Heart left ventricle (tissue), 16 donors: ENCODE data around the gene ZYG11B. TPM values are rescaled to one million over a fixed set of nuclear protein-coding genes. Genes with fewer than 3 reads are reported as not detected.
"Not testable (repeated sequence)": the region's sequence is repeated elsewhere in the genome, so short reads cannot be mapped to it uniquely, and the experiment has no call there.

Experiments used
- ATAC-seq, 4 donors: fragments of 200-7000 bp; cut with Tn5 transposase; one replicate each; pipeline ENCODE4 v1.9.1; 2020 to 2022; ENCODE audit warnings: moderate library complexity in 4 of 4, mild to moderate bottlenecking in 3 of 4, moderate number of reproducible peaks in 1 of 4
- DNase-seq, 5 donors: peaks; one replicate each; pipeline ENCODE4 v3.0.0-alpha.2; 2020
- H3K27ac ChIP-seq, 12 donors: fragments of 200-600 bp; sonication (generic) in 4 of 12; one replicate each; pipeline versions ENCODE4 v1.5.0 to v1.8.0; 2016 to 2022; ENCODE audit warnings: mild to moderate bottlenecking in 2 of 12
- H3K27me3 ChIP-seq, 9 donors: fragments of 200-600 bp; sonication (generic) in 2 of 9; one replicate each; pipeline versions ENCODE4 v1.5.1 to v1.8.0; 2016 to 2022; ENCODE audit warnings: mild to moderate bottlenecking in 3 of 9
- H3K36me3 ChIP-seq, 9 donors: fragments of 200-600 bp; sonication (generic) in 2 of 9; one replicate each; pipeline versions ENCODE4 v1.5.0 to v1.8.0; 2018 to 2022; ENCODE audit warnings: mild to moderate bottlenecking in 2 of 9
- H3K4me1 ChIP-seq, 12 donors: fragments of 200-600 bp; sonication (generic) in 4 of 12; one replicate each; pipeline versions ENCODE4 v1.5.0 to v1.8.0; 2016 to 2022; ENCODE audit warnings: mild to moderate bottlenecking in 3 of 12
- H3K4me3 ChIP-seq, 12 donors: fragments of 200-600 bp; sonication (generic) in 4 of 12; one replicate each; pipeline versions ENCODE4 v1.5.0 to v1.8.0; 2017 to 2022; ENCODE audit warnings: mild to moderate bottlenecking in 9 of 12, moderate library complexity in 4 of 12
- H3K9me3 ChIP-seq, 12 donors: fragments of 200-600 bp; sonication (generic) in 4 of 12; one replicate each; pipeline versions ENCODE4 v1.5.0 to v1.8.0; 2016 to 2022; ENCODE audit warnings: mild to moderate bottlenecking in 1 of 12
- CTCF ChIP-seq, 12 donors: fragments of 200-600 bp; sonication (generic) in 4 of 12; IDR thresholded peaks; one replicate each; pipeline versions ENCODE4 v1.5.0 to v1.8.0; 2018 to 2022; ENCODE audit warnings: antibody characterized with exemption in 12 of 12, mild to moderate bottlenecking in 5 of 12
- POLR2A ChIP-seq, 2 donors: fragments of 450-650 bp; IDR thresholded peaks; one replicate each; pipeline ENCODE4 v1.6.1; 2017; ENCODE audit warnings: antibody characterized with exemption in 2 of 2, mild to moderate bottlenecking in 2 of 2, moderate library complexity in 2 of 2
- WGBS, 4 donors: extraction: QIAGEN DNeasy Blood & Tissue Kit in 2 of 4; methylation state at CpG; one replicate each; pipeline versions ENCODE4 v1.1.5 to v1.1.7; 2013 to 2018; 5-methylcytosine and 5-hydroxymethylcytosine counted together
- intact Hi-C, 10 donors: fragments of 100-400 bp; cut with DNase I; formaldehyde crosslinking; loops; one replicate each; pipeline versions ENCODE4 v1.11.1 to v1.14.2; 2022
- polyA plus RNA-seq, 2 donors: library from polyadenylated mRNA; stranded (reverse); fragments of 200-250 nt; gene quantifications; one replicate each; pipeline ENCODE4 v1.2.3, GENCODE V29; 2013
- total RNA-seq, 9 donors: library from RNA; depleted of rRNA in 2 of 9; stranded (reverse); fragments of >200 nt in 2 of 9; fragmentation: NEBNext Ultra II Directional in 3 of 9; extraction: Animal tissue kit (Norgen Biotek cat#: 25700) in 3 of 9; gene quantifications; one replicate each; pipeline versions ENCODE4 v1.1.0 to v1.2.4, GENCODE V29; 2016 to 2023
- donor health status: ischemic (EF 13 %, LVEDD 7.1; RV severe dilation, severe dysfunction).
- donor health status: healthy with polysubstance abuse.
- donor health status: DM: no; HTN: yes; CAD: no.
- donor health status: DM: no; HTN: no; CAD: no.
- donor health status: ischemic (EF 25% LVEDD 6.9; RV normal size, moderate dysfunction).
- donor health status: ischemic (EF 25% LVEDD 5.7; RV mildly dilated, moderate dysfunction).
- donor health status: healthy.
- donor health status: DM: yes; HTN: yes; CAD: no.
- donor health status: ischemic (EF 35%, LVEDD 5.7; RV mildly dilated, moderate dysfunction).
- donor health status: nonischemic (EF 11% LVEDD 7.7; RV severe dilation, severe dysfunction).
- donor health status: DM: yes; HTN: yes; CAD: no.
- donor health status: PGD.
- donor health status: ischemic (EF 29% LVEDD 5.4; RV normal size, mild dysfunction).
- donor health status: nonischemic (EF 23%, LVEDD 6.1; RV moderate dilation, normal function).

The ZYG11B gene
- total and polyA plus RNA-seq, 11 donors, result 16.6 to 85.4 (median 62.6) TPM

DNA sequence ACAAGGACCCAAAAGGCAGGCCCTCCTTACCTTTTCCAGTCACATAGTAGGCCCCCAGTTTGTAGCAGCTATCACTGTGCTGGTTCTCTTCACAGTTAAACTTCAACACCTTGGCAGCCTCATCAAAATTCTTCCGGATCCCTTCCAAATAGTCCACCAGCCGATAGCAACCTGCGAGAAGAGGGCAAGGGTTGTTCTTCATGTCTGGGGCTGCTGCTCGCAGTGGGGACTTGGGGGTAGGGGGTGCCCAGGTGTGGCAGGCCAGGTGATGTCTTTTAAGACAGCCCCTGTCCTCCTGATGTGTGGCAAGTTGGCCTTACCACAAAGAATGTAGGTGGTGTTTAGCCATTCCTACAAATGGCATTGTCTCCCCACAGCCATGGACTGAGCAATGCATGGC lies 33.6 kb upstream of the ZYG11B start:
- intact Hi-C loops, result loop anchor here in 3 of 10 donors (10.0 kb wide), 2 partner anchors 232 to 492 kb away; partner anchors contain the start of genes ECHDC2 (in 2 of the 3) and SCP2 (in 2 of the 3)
- no peaks in the 10 kb centered on the region for H3K27me3 ChIP-seq
- no peaks in the 10 kb centered on the region for H3K9me3 ChIP-seq
- no peak overlapping the region for H3K27ac ChIP-seq
- ATAC-seq (no peak), DNase-seq (no peak)
- H3K36me3 ChIP-seq, result peaks cover 0 to 53% (median 37%) of the 10 kb centered on the region in 9 donors
- 72 to 83% (median 79%) methylated on average over 4 of the region's 4 CpGs for WGBS, 4 donors
- TF ChIP-seq POLR2A (IDR thresholded peaks at IDR 0.05) (no peak), CTCF (IDR thresholded peaks at IDR 0.05) (no peak)
- no peak overlapping the region for H3K4me3 ChIP-seq
- peaks cover 0 to 10% (median 0%) of the 10 kb centered on the region in 12 donors for H3K4me1 ChIP-seq

- intact Hi-C loops, result loop anchor here in 3 of 10 donors (10.0 kb wide), 2 partner anchors 231 to 491 kb away; partner anchors contain the start of genes ECHDC2 (in 2 of the 3) and SCP2 (in 2 of the 3)
- not testable (repeated sequence) for H3K27ac ChIP-seq, DNase-seq, H3K9me3 ChIP-seq, H3K27me3 ChIP-seq, ATAC-seq, H3K4me3 ChIP-seq
- peaks cover 0 to 12% (median under 1%) of the 10 kb centered on the region in 12 donors for H3K4me1 ChIP-seq
- WGBS, 4 donors, result 93 to 96% (median 95%) methylated on average over 10 of the region's 10 CpGs
- H3K36me3 ChIP-seq, result peaks cover 0 to 46% (median 32%) of the 10 kb centered on the region in 9 donors
Measured at GRCh38 chr1:52693351-52693750, 32.9 kb upstream of the ZYG11B start.

GRCh38 chr1:52693843-52694242 lies 32.4 kb upstream of the ZYG11B start:
- DNase-seq (no peak), ATAC-seq (no peak)
- H3K36me3 ChIP-seq, result peaks cover 0 to 41% (median 27%) of the 10 kb centered on the region in 9 donors
- intact Hi-C loops, result loop anchor here in 3 of 10 donors (10.0 kb wide), 2 partner anchors 231 to 491 kb away; partner anchors contain the start of genes ECHDC2 (in 2 of the 3) and SCP2 (in 2 of the 3)
- TF ChIP-seq CTCF (IDR thresholded peaks at IDR 0.05), result no peak
- no peak for TF ChIP-seq POLR2A (IDR thresholded peaks at IDR 0.05)
- peaks cover 0 to 17% (median 4%) of the 10 kb centered on the region in 12 donors for H3K4me1 ChIP-seq
- H3K4me3 ChIP-seq, result no peak overlapping the region
- no peaks in the 10 kb centered on the region for H3K9me3 ChIP-seq
- no peaks in the 10 kb centered on the region for H3K27me3 ChIP-seq
- WGBS, 4 donors, result 88 to 100% (median 93%) methylated on average over 1 of the region's 1 CpG
- no peak overlapping the region for H3K27ac ChIP-seq

- WGBS, 4 donors, result 91 to 93% (median 93%) methylated on average over 7 of the region's 7 CpGs
- TF ChIP-seq POLR2A (IDR thresholded peaks at IDR 0.05) (no peak), CTCF (IDR thresholded peaks at IDR 0.05) (no peak)
- Histone ChIP-seq H3K36me3 (peaks cover 0 to 24% (median 18%) of the 10 kb centered on the region in 9 donors), H3K27me3 (no peaks in the 10 kb centered on the region), H3K27ac (no peak overlapping the region), H3K4me3 (no peak overlapping the region), H3K4me1 (peaks cover 0 to 18% (median 4%) of the 10 kb centered on the region in 12 donors), H3K9me3 (no peaks in the 10 kb centered on the region)
- DNase-seq (no peak), ATAC-seq (no peak)
- intact Hi-C loops, result loop anchor here in 3 of 10 donors (5.0 to 10.0 kb wide), 5 partner anchors 143 to 638 kb away; partner anchors contain the start of genes ECHDC2 (in 2 of the 3), SCP2 (in 2 of the 3), BTF3L4 (in 1 of the 3) and CC2D1B (in 1 of the 3)
Measured at GRCh38 chr1:52695627-52696026, 30.6 kb upstream of the ZYG11B start.
